Stimulated activated CD8-positive, alpha-beta memory T cell treated with anti-CD3 and anti-CD28 coated beads, Interleukin-2, amount 100 ng/mL, for 1 hour (primary cell): ENCODE data around the gene TP53I13.

ENCODE experiments used
- DNase-seq, 2 donors: peaks; one replicate each; pipeline ENCODE4 v3.0.0-alpha.2; 2020; ENCODE audit warnings: low read depth in 2 of 2

TP53I13 gene

DNA sequence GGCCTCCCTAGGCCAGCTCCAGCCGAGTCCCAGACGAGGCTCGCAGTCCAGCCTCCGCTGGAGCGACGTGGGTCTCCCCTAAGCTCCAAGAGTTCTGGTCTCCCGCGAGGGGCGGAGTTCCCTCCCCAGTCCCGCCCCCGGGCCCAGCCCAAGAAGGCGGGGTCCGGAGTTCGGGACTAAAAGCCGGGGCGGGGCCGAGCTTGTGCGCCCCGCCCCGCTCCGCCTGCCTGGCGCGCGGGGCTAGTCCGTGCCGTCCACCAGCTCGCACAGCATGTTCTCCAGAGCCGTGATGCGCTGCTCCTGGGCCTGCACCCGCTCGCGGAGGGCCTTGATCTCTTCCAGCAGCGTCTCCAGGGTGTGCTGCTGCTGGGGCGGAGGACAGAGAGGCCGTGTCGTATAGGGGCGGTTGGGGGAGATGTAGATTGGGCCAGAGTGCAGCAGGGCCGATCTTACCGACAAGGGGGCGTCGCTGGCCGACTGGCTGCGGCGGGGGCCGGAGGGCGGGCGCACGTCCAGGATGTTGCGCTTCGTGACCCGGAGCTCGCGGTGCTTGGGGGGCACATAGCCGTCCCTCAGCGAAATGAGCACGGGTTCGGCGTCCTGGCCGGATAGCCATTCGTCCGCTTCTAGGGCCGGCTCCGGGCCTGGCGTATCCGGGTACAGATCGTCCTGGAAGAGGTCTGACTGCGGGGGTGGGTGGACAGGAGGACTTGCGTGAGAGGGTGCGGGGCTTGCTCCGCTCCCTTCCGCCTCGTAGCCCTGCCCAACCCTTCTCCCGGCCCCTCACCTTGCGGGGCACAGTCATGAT, 47.2 kb downstream of the TP53I13 start:
- peak; percentile 61 to 73 for DNase-seq

DNA sequence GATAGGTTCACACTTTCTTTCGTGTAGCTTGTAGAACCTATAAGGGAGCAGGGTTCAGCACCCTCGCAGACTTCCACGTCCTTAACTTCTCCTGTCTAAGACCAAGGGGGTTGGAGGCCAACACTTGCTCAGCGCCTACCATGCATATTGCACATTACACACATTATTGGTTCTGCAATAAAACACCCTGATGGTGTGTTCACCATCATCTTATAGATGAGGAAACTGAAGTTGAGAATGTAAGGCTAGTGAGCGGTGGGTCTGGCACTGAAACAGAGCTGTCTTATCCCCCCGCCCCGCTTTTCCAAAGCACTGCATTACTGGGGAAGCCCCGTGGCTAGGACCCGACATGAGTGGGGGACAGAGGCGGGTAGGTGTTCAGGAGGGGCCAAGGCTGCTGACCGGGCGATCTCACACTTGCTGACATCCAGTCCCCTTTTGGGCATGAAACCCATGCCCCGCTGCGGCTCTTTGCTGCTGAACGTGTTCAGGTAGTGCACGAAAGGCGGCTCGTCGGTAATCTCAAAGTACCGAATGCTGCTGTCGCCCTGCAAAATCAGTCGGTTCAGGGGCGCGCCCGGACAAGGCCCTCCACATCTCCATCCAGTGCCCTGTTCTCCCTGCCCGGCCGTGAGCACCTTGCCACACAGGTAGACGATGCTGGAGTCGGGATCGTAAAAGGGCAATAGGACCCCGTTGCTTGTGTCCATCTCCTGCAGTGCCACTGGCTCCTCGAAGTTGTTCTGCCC, 48.0 kb downstream of the TP53I13 start:
- DNase-seq = no peak

DNA sequence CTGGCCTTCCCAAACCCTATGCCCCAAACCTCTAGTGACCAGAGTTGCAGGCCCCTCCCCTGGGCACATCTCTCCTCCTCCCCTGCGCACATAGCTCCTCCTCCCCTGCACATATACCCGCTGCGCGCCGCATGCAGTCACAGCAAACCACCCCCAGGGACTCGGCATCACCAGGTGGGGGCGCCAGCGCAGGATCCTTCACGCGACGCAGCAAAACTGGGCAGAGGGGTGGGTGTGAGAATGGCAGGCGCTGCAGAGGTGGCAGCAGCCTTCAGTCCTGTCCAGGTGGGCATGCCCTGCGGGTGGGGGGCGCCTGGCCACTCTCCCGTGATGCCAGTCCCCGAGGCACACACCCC, 48.6 kb downstream of the TP53I13 start:
- DNase-seq = peak; percentile 67 to 79

DNA sequence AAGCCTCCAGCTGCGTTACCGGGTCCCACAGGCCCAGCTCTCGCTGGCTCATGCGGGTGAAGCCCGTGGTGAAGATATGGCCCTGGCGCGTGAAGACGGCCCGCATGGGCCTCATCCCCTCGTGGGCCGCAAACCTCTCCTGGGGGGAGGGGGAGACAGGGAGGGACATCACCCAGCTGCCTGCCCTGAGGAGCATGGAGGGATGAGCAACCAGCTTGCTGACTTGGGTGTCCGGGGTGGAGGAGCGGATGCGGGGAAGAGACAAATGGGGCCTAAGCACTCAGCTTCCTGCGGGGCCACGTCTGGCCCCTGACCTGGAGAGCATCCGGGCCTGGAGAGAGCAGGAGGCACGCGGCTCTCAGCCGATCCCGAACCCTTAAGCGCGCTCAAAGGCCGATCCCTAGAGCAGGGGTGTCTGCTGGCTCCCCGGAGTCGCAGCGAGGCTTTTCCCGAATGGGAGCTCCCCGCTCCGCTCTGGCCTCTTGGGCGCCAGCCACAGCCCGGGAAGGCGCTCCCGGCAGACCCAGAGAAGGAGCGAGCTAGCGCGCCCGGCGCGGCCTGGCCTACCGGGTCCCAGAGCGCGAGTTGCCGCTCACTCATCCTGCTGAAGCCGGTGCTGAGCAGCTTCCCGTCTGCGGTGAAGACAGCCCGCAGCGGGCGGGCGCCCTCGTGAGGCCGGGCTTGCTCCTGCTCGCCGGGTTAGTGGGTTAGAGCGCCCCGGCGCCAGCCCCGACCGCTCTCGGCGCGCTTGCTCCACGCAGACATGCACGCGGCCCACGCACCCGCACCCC, 49.2 kb downstream of the TP53I13 start:
- peak; percentile 70 to 76 for DNase-seq

DNA sequence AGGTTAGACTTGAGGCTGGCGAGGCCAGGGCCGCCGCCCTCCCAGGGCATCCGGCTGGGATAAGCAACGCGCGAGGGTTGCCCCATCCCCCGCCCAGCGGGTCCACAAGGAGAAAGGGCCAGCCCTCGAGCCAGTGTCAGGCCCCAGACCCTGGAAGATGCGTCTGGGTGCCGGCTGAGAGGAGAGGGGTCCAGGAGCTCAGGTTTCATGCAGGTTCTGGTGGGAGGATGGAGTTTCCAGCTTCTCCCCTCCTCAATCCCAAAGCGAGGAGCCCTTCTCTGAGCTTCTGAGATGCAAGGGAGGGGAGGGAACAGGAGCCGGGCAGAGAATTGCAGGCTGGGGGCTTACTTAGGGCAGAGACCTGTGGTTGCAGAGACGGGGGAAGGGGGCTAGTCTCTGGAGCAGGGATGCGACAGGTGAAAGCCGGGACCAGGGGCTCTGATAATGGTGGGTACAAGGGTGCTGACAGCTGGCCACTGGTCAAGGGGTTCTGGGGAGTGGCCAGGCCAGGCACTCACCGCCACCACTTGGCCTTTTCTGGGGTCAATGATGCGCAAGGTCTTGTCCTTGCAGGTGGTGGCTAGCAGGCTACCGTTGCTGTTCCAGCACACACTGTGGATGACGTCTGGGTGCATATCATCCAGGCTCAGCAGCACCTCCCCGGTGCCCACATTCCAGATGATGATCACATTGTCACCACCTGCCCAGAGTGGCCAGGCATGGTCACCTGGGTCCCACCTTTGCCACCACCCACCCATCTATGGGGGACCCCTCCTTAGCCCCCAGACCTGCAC, 50.0 kb downstream of the TP53I13 start:
- DNase-seq = no peak

DNA sequence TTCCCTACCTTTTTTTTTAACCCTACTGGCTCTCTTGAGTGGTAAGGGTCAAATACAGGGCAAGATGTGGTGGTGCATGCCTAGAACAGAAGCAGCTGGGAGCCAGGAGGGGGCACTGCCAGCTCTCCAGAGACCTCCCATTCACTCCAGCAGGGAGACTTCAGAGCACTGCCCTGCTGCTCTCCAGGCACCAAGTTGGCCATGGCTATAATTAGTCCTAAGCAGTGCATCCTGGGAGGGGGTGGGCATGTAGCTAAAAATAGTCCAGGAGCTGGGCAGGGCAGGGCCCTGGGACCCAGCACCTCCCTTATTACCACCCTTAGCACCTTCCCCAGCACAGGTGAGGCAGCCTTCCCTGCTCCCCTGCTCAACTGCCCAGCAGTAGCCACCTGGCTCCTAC, 50.8 kb downstream of the TP53I13 start:
- DNase-seq = no peak

DNA sequence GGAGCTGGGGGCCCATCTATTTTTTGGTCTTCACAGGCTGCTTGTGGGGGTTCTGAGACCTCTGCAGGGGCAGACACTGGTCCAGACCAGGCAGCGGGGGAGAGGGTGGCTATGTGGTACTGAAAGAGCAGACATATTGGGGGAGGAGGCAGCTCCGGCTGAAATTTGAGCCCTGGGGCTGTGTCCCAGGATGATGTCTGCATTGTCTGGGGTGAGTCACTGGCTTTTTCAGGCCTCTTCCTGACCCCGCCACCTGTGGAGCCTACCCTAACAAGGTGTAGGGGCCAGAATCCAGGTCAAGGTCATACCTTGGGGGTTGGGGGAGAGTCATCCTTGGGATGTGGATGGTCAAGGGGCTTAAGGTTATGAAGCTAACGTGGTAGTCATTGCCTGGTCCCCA, 51.8 kb downstream of the TP53I13 start:
- no peak for DNase-seq

DNA sequence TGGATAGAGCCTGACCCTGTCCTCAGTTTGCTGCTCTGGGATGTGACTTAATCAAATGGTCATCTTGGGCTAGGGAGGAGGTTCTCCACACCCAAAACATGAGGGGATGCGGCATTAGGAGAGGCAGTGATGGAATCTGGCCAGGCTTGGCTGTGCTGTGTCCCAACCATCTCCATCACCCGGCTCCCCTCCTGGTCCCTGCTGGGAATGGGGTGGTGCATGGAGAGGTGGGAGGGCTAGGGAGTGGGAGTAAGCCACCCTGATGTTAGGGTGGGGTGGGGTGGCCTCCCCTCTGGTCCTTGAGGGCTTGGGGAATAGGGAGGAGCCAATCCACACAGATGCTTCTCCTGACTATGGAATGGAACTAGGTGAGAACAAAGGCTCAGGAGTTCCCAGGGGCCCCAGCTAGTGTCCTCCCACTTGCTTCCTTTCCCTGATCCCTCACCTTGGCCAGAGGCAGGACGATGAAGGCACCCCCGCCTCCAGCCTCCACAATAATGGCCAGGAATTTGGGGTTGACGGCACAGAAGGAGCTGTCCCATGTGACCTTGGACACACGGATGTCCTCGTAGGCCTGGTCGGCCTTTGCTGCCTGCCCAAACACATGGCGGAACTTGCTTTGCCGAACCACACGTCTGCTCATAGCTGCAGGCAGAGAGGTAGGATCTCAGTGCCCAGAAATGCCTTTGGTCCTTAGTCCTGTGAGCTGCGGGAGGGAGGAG, 52.4 kb downstream of the TP53I13 start:
- no peak for DNase-seq

DNA sequence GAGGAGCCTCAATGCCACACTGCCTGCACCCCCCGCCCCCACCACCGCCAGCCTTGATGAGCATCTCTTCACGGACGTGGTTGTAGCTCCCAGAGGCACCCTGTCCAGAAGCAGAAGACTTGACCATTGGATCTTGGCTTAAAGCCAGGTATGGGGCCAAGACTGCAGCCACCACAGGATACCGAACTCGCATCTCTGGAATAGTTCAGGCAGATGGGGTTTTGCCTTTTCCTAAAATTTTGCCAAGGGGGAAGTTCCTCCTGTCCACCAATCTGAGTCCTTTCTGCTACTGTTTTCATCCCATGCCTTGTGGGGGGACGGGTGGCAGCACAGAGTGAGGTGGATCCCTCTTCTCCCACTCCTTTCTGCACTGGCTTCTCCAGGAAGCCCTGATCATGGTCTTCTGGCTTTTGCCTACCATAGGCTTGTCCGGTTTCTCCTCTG, 53.3 kb downstream of the TP53I13 start:
- no peak for DNase-seq
